Stimulated activated CD8-positive, alpha-beta memory T cell treated with anti-CD3 and anti-CD28 coated beads, Interleukin-15, amount 100 ng/mL, for 4 hours (primary cell): ENCODE data around the gene GRID1.

ENCODE experiments used
- DNase-seq, 2 donors: peaks; one replicate each; pipeline ENCODE4 v3.0.0-alpha.2; 2020; ENCODE audit warnings: low read depth in 2 of 2

GRID1 gene

GRCh38 chr10:85810674-85811073, 555.9 kb downstream of the GRID1 start:
- no peak for DNase-seq

DNA sequence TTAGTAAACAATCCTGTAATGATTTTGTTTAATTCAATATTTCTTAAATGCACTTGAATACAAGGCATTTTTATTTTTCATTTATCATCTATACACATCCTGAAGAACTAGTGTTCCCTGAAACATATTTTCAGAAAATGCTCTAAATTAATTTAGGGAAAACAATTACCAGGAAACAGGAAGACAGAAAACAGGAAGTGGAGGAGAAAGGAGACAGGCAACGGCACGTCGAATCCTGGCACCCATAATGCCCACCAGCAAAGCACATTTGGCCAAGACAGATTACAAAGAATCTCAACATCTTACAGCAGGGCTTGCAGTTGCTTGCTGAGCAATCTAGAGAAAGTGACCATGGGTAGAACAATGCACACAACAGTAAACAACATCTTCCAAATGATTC, 571.1 kb downstream of the GRID1 start:
- DNase-seq: no peak

DNA sequence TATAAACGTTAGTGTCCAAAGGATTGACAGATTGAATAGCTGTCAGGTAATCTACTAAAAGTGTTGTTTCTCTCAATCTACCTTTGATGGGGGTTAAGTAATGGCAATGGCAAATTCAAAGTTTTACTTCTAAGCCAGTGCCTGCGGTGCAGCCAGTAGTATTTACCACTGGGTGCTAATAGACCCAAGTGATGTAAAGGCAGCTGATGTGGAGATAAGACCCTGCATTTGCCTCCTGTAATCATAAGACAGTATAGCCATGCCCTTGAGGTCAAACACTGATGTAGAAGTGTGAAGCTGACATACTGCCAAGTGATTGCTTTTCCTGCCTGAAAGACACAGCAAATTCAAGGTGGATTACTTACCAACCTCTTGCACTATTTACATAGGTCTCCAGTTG, 572.0 kb downstream of the GRID1 start:
- no peak for DNase-seq

DNA sequence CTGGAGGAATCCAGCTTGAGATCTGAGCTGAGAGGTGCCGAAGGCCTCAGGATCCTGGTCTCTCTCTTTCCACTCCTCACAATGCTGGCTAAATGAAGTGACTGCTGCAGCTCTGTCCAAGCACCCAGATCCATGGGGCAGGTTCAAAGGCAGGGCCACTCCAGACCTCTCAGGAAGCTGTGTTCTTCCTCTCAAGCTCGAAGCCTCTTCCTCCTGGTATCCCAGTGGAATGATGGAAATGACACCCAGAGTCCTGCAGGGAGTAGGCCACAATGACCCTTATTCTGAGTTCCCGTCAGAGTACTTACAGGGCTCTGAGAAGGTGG, 574.1 kb downstream of the GRID1 start:
- DNase-seq: no peak

DNA sequence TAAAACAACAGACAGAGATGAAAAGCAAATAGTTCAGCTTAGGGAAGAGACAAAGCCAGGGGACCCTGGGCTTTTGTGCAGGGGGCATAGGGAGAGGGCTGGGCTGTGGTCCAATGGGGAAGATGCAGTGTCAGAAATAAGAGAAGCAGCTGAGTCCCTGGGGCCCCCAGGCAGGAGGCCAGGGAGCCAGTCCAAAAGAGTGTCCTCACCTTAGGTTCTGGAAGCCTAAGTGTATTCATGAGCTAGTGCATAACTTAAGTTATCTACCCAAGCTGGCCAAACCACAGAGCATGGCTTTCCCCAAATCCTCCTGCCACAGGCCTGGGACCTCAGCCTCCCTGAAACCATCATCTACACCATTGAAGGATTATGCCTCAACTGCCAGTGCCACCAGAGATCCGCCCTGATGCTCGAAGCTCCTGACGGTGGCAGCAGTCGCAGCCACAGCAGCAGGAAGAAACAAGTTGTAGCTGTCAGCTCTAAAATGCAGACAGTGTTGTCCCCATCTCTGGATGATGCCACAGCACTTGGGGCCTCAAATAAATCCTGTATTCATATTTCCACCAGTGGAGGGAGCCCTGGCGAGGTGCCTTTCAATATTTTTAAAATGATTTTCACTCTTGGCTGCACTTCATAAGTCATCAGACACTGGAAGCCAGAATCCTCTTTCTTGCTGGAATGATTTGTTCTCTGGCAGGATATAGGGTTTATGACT, 574.6 kb downstream of the GRID1 start:
- DNase-seq: no peak

GRCh38 chr10:85789982-85790789, 576.4 kb downstream of the GRID1 start:
- DNase-seq: no peak

- DNase-seq: no peak
Measured at GRCh38 chr10:85789125-85789524, 577.5 kb downstream of the GRID1 start.

GRCh38 chr10:85788570-85788969, 578.0 kb downstream of the GRID1 start:
- no peak for DNase-seq

- DNase-seq: no peak
Measured at GRCh38 chr10:85787881-85788280, 578.7 kb downstream of the GRID1 start.

DNA sequence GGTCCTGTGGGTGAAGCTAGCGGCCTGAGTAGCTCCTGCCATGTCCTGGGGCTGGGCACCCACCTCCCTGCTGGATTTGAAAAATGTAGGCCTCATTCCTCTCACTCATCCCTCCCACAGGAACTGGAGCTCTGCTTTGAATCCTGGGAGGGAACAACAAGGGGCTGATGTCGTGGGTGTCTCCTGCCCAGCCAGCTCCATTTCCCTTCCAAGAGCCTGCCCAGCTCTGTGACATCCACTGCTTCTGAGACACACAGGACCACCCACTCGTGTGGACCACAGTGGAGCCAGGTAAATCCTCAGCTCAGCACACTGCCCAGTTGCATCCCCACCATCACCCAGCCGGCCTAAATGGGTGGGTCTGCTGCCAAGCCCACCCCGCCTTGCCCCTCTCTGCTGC, 579.2 kb downstream of the GRID1 start:
- DNase-seq: no peak

DNA sequence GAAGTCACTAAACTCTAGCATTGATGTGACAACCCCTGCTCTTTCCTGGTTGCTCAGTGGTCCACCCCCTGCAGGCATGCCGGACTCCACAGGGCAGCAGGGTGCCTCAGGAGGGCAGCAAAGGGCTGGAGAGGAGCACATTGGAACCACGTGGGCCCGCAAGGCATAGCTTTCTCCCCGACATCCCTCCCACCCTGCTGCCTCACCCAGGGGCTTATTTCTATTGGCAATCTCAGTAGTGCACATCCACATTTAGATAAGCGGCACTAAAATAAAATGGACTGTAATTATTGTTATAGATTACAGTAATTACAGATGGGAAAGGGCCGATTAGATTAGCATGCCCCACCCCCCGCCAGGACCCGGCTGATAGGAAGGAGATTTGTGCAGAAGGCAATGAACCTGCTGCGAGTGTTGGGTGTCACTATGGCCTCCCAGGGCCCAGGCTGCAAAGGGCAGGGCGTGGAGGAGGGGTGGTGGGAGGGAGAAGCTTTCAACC, 580.1 kb downstream of the GRID1 start:
- no peak for DNase-seq

- DNase-seq: no peak
Measured at GRCh38 chr10:85784792-85785191, 581.8 kb downstream of the GRID1 start.

DNA sequence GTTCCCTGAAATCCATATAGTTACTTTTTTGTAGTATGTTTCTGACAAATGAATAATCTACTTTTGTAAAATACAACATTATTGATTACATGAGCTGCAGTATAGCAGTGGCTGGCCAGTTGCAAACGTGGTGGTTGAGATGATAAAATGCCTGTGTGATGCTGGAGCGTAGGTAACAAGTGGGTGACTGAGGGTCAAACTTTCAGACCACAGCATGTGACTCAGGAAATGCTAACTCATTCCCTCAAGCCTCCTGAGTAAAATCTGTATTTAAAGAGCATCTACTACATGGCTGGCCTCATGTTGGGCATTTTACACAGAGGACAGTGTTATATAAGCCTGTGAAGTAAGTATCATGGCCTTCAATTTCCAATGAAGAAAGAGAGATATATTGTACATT, 585.2 kb downstream of the GRID1 start:
- DNase-seq: no peak

DNA sequence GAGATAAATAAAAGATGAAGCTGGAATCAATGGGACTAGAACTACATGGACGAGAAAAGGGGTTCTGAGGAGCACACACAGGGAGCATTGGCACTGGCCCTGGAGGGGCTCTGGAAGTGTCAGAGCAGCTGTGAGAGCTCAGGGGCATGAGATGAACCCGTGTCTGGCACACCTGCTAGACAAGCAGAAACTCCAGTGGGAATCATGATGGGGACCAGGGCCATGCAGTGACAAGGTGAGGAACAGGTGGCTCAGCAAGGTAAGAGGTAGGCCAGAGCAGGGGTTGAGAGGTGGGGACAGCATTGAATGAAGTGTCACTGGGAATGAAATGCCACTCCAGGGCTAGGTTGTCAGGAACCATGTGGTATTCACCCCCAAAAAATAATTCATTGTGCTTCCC, 588.5 kb downstream of the GRID1 start:
- DNase-seq: no peak

- no peak for DNase-seq
Measured at GRCh38 chr10:85767891-85768290, 598.7 kb downstream of the GRID1 start.

GRCh38 chr10:85764108-85764507, 602.5 kb downstream of the GRID1 start:
- no peak for DNase-seq

DNA sequence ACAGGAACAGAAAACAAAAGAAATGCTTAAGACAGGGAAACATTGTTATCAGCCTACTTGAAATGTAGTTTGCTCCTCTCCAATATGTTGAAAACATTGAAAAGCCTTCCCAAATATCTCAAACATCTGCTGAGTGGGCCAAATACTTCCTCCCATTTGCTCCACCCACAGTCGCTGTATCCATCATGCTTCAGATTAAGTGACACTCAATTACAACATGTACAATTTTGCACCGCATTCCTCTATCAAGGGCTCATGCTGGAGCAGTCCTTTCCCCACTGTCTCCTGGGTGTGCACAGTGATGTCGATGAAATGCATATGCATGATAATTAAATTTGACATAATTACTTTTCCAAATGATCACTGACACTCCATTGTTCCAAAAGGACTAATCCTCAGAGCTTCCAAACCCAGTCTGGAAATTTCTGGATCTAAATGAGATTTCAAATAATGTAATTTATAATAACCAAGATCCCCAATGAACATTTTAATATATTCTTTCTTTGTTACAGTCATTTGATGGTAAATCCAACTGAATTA, 604.6 kb downstream of the GRID1 start:
- DNase-seq: no peak

GRCh38 chr10:85741626-85742300, 624.8 kb downstream of the GRID1 start:
- no peak for DNase-seq

GRCh38 chr10:85735997-85736396, 630.6 kb downstream of the GRID1 start:
- no peak for DNase-seq

DNA sequence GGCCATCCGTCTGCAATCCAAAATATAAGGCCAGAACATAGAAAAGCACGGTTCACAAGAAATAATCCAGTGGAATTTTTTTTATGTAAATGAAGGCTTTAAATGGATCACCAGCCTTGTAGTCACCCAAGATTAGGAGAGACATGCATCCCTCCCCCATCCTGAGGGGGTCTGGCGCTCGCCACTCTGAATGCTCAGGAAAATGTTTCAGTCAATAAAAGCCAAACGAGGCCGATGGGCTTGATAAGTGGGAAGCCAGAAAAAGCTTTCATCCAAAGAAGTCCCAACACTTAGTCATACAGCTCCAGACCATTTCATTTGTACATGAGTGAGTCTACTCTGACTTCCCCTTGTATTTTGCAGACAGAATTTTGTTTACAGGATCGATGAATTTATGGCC, 631.8 kb downstream of the GRID1 start:
- DNase-seq: no peak

- no peak for DNase-seq
Measured at GRCh38 chr10:85724215-85724614, 642.4 kb downstream of the GRID1 start.

GRCh38 chr10:85720931-85721590, 645.5 kb downstream of the GRID1 start:
- DNase-seq: no peak
